HCT116 (cell line): ENCODE measurements around the gene GFOD1. TPM values are rescaled to one million over a fixed set of nuclear protein-coding genes. Genes with fewer than 3 reads are reported as not detected.

Experiments used
- ATAC-seq: fragments of 200-7000 bp; cut with Tn5 transposase; 2 replicates; pipeline ENCODE4 v1.9.1; 2020; ENCODE audit warnings: mild to moderate bottlenecking, moderate library complexity
- BruUV-seq: library from RNA; stranded (reverse); fragments of 400-500 nt; replicated peaks from 2 replicates; lab custom pipeline; 2021; lab: Mats Ljungman, UMichigan
- CTCF ChIA-PET: fragments of 300-600 bp; sonication (Branson Sonifier 250); formaldehyde crosslinking; loops from one replicate; lab custom pipeline; 2021; ENCODE audit warnings: antibody characterized with exemption; lab: Charles Lee
- POLR2A ChIA-PET: fragments of 300-600, 350-600 bp; sonication (Branson Sonifier 250); formaldehyde crosslinking; loops from one replicate; lab custom pipeline; 2021; ENCODE audit warnings: antibody characterized with exemption; lab: Charles Lee
- RAD21 ChIA-PET, 2 experiments: fragments of 300-600 bp; sonication (Branson Sonifier 250); formaldehyde crosslinking; loops; one replicate each; lab custom pipeline; 2023; ENCODE audit warnings: low total read pairs in 2 of 2; ENCODE audit not compliant: uncharacterized antibody in 2 of 2, unreplicated experiment in 2 of 2, low non-redundant PET in 1 of 2; lab: Charles Lee
- DNase-seq: peaks from one replicate; pipeline ENCODE4 v3.0.0-alpha.2; 2010; ENCODE audit warnings: low read depth, low spot score
- H2AFZ ChIP-seq: fragments of 200-600 bp; shearing (Covaris generic), sonication (generic); 2 replicates; pipeline ENCODE4 v1.6.1; 2017; ENCODE audit warnings: low read depth, mixed run types, mixed read lengths, antibody characterized with exemption, low read length; ENCODE audit not compliant: poor library complexity, severe bottlenecking
- H3K27ac ChIP-seq: 2 replicates; pipeline ENCODE4 v1.5.1; 2012; ENCODE audit warnings: low read depth, low read length
- H3K27me3 ChIP-seq: fragments of 200-600 bp; sonication (generic); 2 replicates; pipeline ENCODE4 v1.6.1; 2016; ENCODE audit warnings: mixed run types, low read length, mixed read lengths; ENCODE audit not compliant: insufficient read depth
- H3K36me3 ChIP-seq, 2 experiments: fragments of 200-500 bp in 1 of 2; fragments of 200-600 bp in 1 of 2; sonication (Bioruptor generic) in 1 of 2; sonication (generic) in 1 of 2; 2 replicates each; pipeline versions ENCODE4 v1.5.1 to v1.6.1; 2014 to 2016; ENCODE audit warnings: low read length in 2 of 2, inconsistent platforms in 1 of 2, mixed read lengths in 1 of 2, mixed run types in 1 of 2; ENCODE audit not compliant: insufficient read depth in 2 of 2, control insufficient read depth in 1 of 2
- H3K4me1 ChIP-seq, 2 experiments: fragments of 200-600 bp in 1 of 2; sonication (generic) in 1 of 2; 2 replicates each; pipeline versions ENCODE4 v1.5.1 to v1.6.1; 2012 to 2017; ENCODE audit warnings: low read length in 2 of 2, inconsistent platforms in 1 of 2, mild to moderate bottlenecking in 1 of 2, mixed read lengths in 1 of 2, mixed run types in 1 of 2, moderate library complexity in 1 of 2; ENCODE audit not compliant: insufficient read depth in 2 of 2, control insufficient read depth in 1 of 2
- H3K4me2 ChIP-seq: fragments of 200-600 bp; sonication (generic); 2 replicates; pipeline ENCODE4 v1.6.1; 2017; ENCODE audit warnings: mixed run types, low read length, mixed read lengths
- H3K4me3 ChIP-seq, 2 experiments: fragments of 200-600 bp in 1 of 2; sonication (generic) in 1 of 2; replicated peaks in 1 of 2; 2 replicates each; pipeline ENCODE4 v1.5.1; 2011 to 2016; ENCODE audit warnings: low read length in 2 of 2, control low read depth in 1 of 2, low read depth in 1 of 2, mild to moderate bottlenecking in 1 of 2, mixed read lengths in 1 of 2, mixed run types in 1 of 2
- H3K79me2 ChIP-seq: fragments of 200-600 bp; sonication (generic); 2 replicates; pipeline ENCODE4 v1.6.1; 2017; ENCODE audit warnings: mild to moderate bottlenecking, mixed run types, low read length, moderate library complexity, mixed read lengths; ENCODE audit not compliant: insufficient read depth
- H3K9ac ChIP-seq: fragments of 200-600 bp; sonication (generic); 2 replicates; pipeline ENCODE4 v1.6.1; 2016; ENCODE audit warnings: low read length, mixed read lengths
- H3K9me2 ChIP-seq: fragments of 200-600 bp; sonication (generic), shearing (Covaris generic); 2 replicates; pipeline ENCODE4 v1.6.1; 2017; ENCODE audit warnings: mixed run types, mild to moderate bottlenecking, moderate library complexity; ENCODE audit not compliant: insufficient read depth
- H3K9me3 ChIP-seq, 2 experiments: fragments of 200-500 bp in 1 of 2; fragments of 200-600 bp in 1 of 2; sonication (Bioruptor generic) in 1 of 2; sonication (generic) in 1 of 2; 2 replicates each; pipeline ENCODE4 v1.6.1; 2014 to 2017; ENCODE audit warnings: low read length in 2 of 2, mixed read lengths in 2 of 2, inconsistent platforms in 1 of 2, low read depth in 1 of 2, mild to moderate bottlenecking in 1 of 2, mixed run types in 1 of 2, moderate library complexity in 1 of 2; ENCODE audit not compliant: control insufficient read depth in 1 of 2, insufficient read depth in 1 of 2
- H4K20me1 ChIP-seq: fragments of 200-600 bp; sonication (generic), shearing (Covaris generic); 2 replicates; pipeline ENCODE4 v1.6.1; 2017; ENCODE audit warnings: mixed run types, mild to moderate bottlenecking, moderate library complexity; ENCODE audit not compliant: insufficient read depth
- CBX3 ChIP-seq: IDR thresholded peaks from 2 replicates; pipeline ENCODE4 v1.6.1; 2012; ENCODE audit warnings: low read depth
- EZH2 ChIP-seq: fragments of 200-600 bp; sonication (generic); IDR thresholded peaks from 2 replicates; pipeline ENCODE4 v1.6.1; 2017; ENCODE audit warnings: antibody characterized with exemption, mixed run types
- JUND ChIP-seq: IDR thresholded peaks from 2 replicates; pipeline ENCODE4 v1.6.1; 2012
- MAX ChIP-seq: IDR thresholded peaks from 2 replicates; pipeline ENCODE4 v1.6.1; 2012
- POLR2A ChIP-seq: IDR thresholded peaks from 2 replicates; pipeline ENCODE4 v1.7.0; 2011; ENCODE audit warnings: borderline replicate concordance; ENCODE audit not compliant: insufficient read depth, insufficient read length; ENCODE audit errors: extremely low read depth
- POLR2AphosphoS5 ChIP-seq: IDR thresholded peaks from 2 replicates; pipeline ENCODE4 v1.6.1; 2011; ENCODE audit warnings: mild to moderate bottlenecking, low read depth, low read length, moderate library complexity
- RAD21 ChIP-seq: IDR thresholded peaks from 2 replicates; pipeline ENCODE4 v1.6.1; 2012; ENCODE audit warnings: low read depth, mild to moderate bottlenecking
- REST ChIP-seq: IDR thresholded peaks from 2 replicates; pipeline ENCODE4 v1.6.1; 2012; ENCODE audit warnings: low read depth
- SIN3A ChIP-seq: IDR thresholded peaks from 2 replicates; pipeline ENCODE4 v1.6.1; 2012; ENCODE audit warnings: low read depth
- SP1 ChIP-seq: IDR thresholded peaks from 2 replicates; pipeline ENCODE4 v1.6.1; 2012; ENCODE audit warnings: low read depth
- YY1 ChIP-seq: IDR thresholded peaks from 2 replicates; pipeline ENCODE4 v1.6.1; 2011; ENCODE audit warnings: low read length, low read depth, moderate library complexity, mild to moderate bottlenecking; ENCODE audit not compliant: insufficient replicate concordance; ENCODE audit errors: extremely low read depth
- intact Hi-C: fragments of 100-400 bp; cut with micrococcal nuclease; formaldehyde crosslinking; loops from 2 replicates; pipeline ENCODE4 v1.10.0; 2022
- total RNA-seq: library from RNA; stranded (reverse); gene quantifications from one replicate; pipeline ENCODE4 v1.2.1, GENCODE V29; 2021; ENCODE audit not compliant: unreplicated experiment

The GFOD1 gene
- total RNA-seq, 1 experiment from 2014 or later: 3.8 TPM

- BruUV-seq: no TSS peak
- ChIA-PET RAD21 (no interaction called here), POLR2A (no interaction called here)
- ATAC-seq: no peak
- Histone ChIP-seq H3K27ac (no peak overlapping the region), H3K4me1 (peaks cover 0 to under 1% of the 10 kb centered on the region in 2 experiments; a peak in 1 of 4 replicates), H3K4me2 (no peak overlapping the region)
- intact Hi-C loops: no loop called here
- no peak for TF ChIP-seq YY1
- no peak for TF ChIP-seq EZH2
- no peak for TF ChIP-seq SIN3A
- TF ChIP-seq, all 23 proteins: peak for 0
- H2AFZ ChIP-seq: no peak overlapping the region
- no peaks in the 10 kb centered on the region for H3K36me3 ChIP-seq
- H3K9me3 ChIP-seq: no peaks in the 10 kb centered on the region
- H3K9ac ChIP-seq: no peak overlapping the region
- no peaks in the 10 kb centered on the region for H3K79me2 ChIP-seq
- no peaks in the 10 kb centered on the region for H3K9me2 ChIP-seq
- no peaks in the 10 kb centered on the region for H3K27me3 ChIP-seq
- no peaks in the 10 kb centered on the region for H4K20me1 ChIP-seq
- CTCF ChIA-PET: no interaction called here
- DNase-seq: no peak
- no peak overlapping the region for H3K4me3 ChIP-seq
Measured at GRCh38 chr6:13413466-13413862, 73.9 kb downstream of the GFOD1 start.

- ChIA-PET RAD21 (no interaction called here), POLR2A (no interaction called here), CTCF (no interaction called here)
- Histone ChIP-seq H3K36me3 (no peaks in the 10 kb centered on the region), H3K27me3 (no peaks in the 10 kb centered on the region), H3K9me2 (no peaks in the 10 kb centered on the region), H3K4me3 (no peak overlapping the region), H3K27ac (no peak overlapping the region), H3K4me1 (peaks cover 4 to 7% of the 10 kb centered on the region in 2 experiments; a peak in 3 of 4 replicates), H3K4me2 (no peak overlapping the region), H3K79me2 (no peaks in the 10 kb centered on the region), H3K9ac (no peak overlapping the region), H2AFZ (no peak overlapping the region), H4K20me1 (no peaks in the 10 kb centered on the region), H3K9me3 (no peaks in the 10 kb centered on the region)
- no peak for TF ChIP-seq CBX3
- TF ChIP-seq RAD21: no peak
- TF ChIP-seq JUND: no peak
- no peak for TF ChIP-seq REST
- no peak for TF ChIP-seq POLR2A
- no peak for TF ChIP-seq MAX
- no peak for TF ChIP-seq POLR2AphosphoS5
- TF ChIP-seq YY1: no peak
- no peak for TF ChIP-seq SP1
- no TSS peak for BruUV-seq
- DNase-seq: no peak
- intact Hi-C loops: no loop called here
- no peak for ATAC-seq
Measured at GRCh38 chr6:13412639-13413465, 74.5 kb downstream of the GFOD1 start.
